Suprapubic skin (tissue), 4 donors: ENCODE measurements around the gene GLCE. TPM values are rescaled to one million over a fixed set of nuclear protein-coding genes. Genes with fewer than 3 reads are reported as not detected.

ENCODE experiments used
- DNase-seq, 2 donors: peaks; one replicate each; pipeline ENCODE4 v3.0.0-alpha.2; 2019; ENCODE audit warnings: low spot score in 2 of 2
- H3K27ac ChIP-seq: fragments of 200-600 bp; sonication (generic); one replicate; pipeline ENCODE4 v1.5.1; 2019
- H3K27me3 ChIP-seq: fragments of 200-600 bp; sonication (generic); one replicate; pipeline ENCODE4 v1.5.1; 2019
- H3K36me3 ChIP-seq: fragments of 200-600 bp; sonication (generic); one replicate; pipeline ENCODE4 v1.5.1; 2019
- H3K4me1 ChIP-seq: fragments of 200-600 bp; sonication (generic); one replicate; pipeline ENCODE4 v1.5.1; 2019
- H3K4me3 ChIP-seq: fragments of 200-600 bp; sonication (generic); one replicate; pipeline ENCODE4 v1.5.1; 2019; ENCODE audit warnings: mild to moderate bottlenecking
- H3K9me3 ChIP-seq: fragments of 200-600 bp; sonication (generic); one replicate; pipeline ENCODE4 v1.5.1; 2019
- CTCF ChIP-seq, 2 donors: fragments of 200-600 bp in 1 of 2; fragments of 450-650 bp in 1 of 2; sonication (generic) in 1 of 2; IDR thresholded peaks; one replicate each; pipeline ENCODE4 v1.5.1; 2016 to 2019; ENCODE audit warnings: antibody characterized with exemption in 2 of 2, mild to moderate bottlenecking in 1 of 2, moderate library complexity in 1 of 2
- EP300 ChIP-seq: sonication (generic); formaldehyde crosslinking; IDR thresholded peaks from one replicate; pipeline ENCODE4 v1.6.1; 2017; ENCODE audit warnings: antibody characterized with exemption
- POLR2A ChIP-seq, 2 donors: fragments of 450-650 bp; IDR thresholded peaks; one replicate each; pipeline ENCODE4 v1.6.1; 2017; ENCODE audit warnings: antibody characterized with exemption in 2 of 2, mild to moderate bottlenecking in 2 of 2, moderate library complexity in 2 of 2
- POLR2AphosphoS5 ChIP-seq, 3 donors: sonication (generic); formaldehyde crosslinking; IDR thresholded peaks; one replicate each; pipeline ENCODE4 v1.6.1; 2017; ENCODE audit warnings: antibody characterized with exemption in 3 of 3
- WGBS: methylation state at CpG from one replicate; pipeline ENCODE4 v1.1.5; 2018; 5-methylcytosine and 5-hydroxymethylcytosine counted together
- total RNA-seq, 4 donors: library from RNA; depleted of rRNA; stranded (reverse); fragments of >200 nt; gene quantifications; one replicate each; pipeline ENCODE4 v1.1.0, GENCODE V29; 2016

GLCE gene
- total RNA-seq, 4 donors from 2014 or later = 16.1 to 18.9 (median 16.9) TPM

- no peak overlapping the region for H3K27ac ChIP-seq
- H3K9me3 ChIP-seq = peaks cover 6% of the 10 kb centered on the region
- TF ChIP-seq EP300 = no peak
- no peak for TF ChIP-seq POLR2A (IDR thresholded peaks at IDR 0.05)
- TF ChIP-seq CTCF (IDR thresholded peaks at IDR 0.05) = no peak
- no peak for TF ChIP-seq POLR2AphosphoS5 (IDR thresholded peaks at IDR 0.05)
- H3K36me3 ChIP-seq = no peaks in the 10 kb centered on the region
- peaks cover 18% of the 10 kb centered on the region for H3K4me1 ChIP-seq
- no peak overlapping the region for H3K4me3 ChIP-seq
- DNase-seq = no peak
- no peaks in the 10 kb centered on the region for H3K27me3 ChIP-seq
Observed at GRCh38 chr15:69190504-69190903, 30.1 kb downstream of the GLCE start.

GRCh38 chr15:69194025-69194827, 33.8 kb downstream of the GLCE start:
- Histone ChIP-seq H3K4me3 (no peak overlapping the region), H3K27me3 (no peaks in the 10 kb centered on the region), H3K4me1 (peaks cover 18% of the 10 kb centered on the region), H3K9me3 (peaks cover 6% of the 10 kb centered on the region), H3K27ac (no peak overlapping the region), H3K36me3 (peaks cover 2% of the 10 kb centered on the region)
- TF ChIP-seq POLR2A (IDR thresholded peaks at IDR 0.05) = no peak
- TF ChIP-seq POLR2AphosphoS5 (IDR thresholded peaks at IDR 0.05) = no peak
- no peak for TF ChIP-seq CTCF (IDR thresholded peaks at IDR 0.05)
- no peak for TF ChIP-seq EP300
- DNase-seq = no peak
- WGBS = 42% methylated on average over 2 of the region's 2 CpGs

- Histone ChIP-seq H3K4me1 (peaks cover 18% of the 10 kb centered on the region), H3K36me3 (peaks cover 2% of the 10 kb centered on the region), H3K4me3 (no peak overlapping the region), H3K9me3 (peaks cover 6% of the 10 kb centered on the region), H3K27me3 (no peaks in the 10 kb centered on the region), H3K27ac (no peak overlapping the region)
- no peak for DNase-seq
- 17% methylated on average over 1 of the region's 1 CpG for WGBS
- TF ChIP-seq POLR2A (IDR thresholded peaks at IDR 0.05) = no peak
- no peak for TF ChIP-seq POLR2AphosphoS5 (IDR thresholded peaks at IDR 0.05)
- TF ChIP-seq CTCF (IDR thresholded peaks at IDR 0.05) = no peak
- TF ChIP-seq EP300 = no peak
Observed at GRCh38 chr15:69194854-69195253, 34.4 kb downstream of the GLCE start.

GRCh38 chr15:69200832-69201745, 40.7 kb downstream of the GLCE start:
- 65% methylated on average over 1 of the region's 1 CpG for WGBS

GRCh38 chr15:69206079-69206478, 45.6 kb downstream of the GLCE start:
- TF ChIP-seq EP300 = no peak
- TF ChIP-seq POLR2A (IDR thresholded peaks at IDR 0.05) = no peak
- no peak for TF ChIP-seq CTCF (IDR thresholded peaks at IDR 0.05)
- TF ChIP-seq POLR2AphosphoS5 (IDR thresholded peaks at IDR 0.05) = no peak
- 48% methylated on average over 1 of the region's 1 CpG for WGBS
- Histone ChIP-seq H3K4me1 (no peaks in the 10 kb centered on the region), H3K36me3 (no peaks in the 10 kb centered on the region), H3K27me3 (no peaks in the 10 kb centered on the region), H3K4me3 (no peak overlapping the region), H3K9me3 (no peaks in the 10 kb centered on the region), H3K27ac (no peak overlapping the region)
- DNase-seq = no peak

More at GRCh38 chr15:69200832-69201745, 40.7 kb downstream of the GLCE start:
- peaks cover 2% of the 10 kb centered on the region for H3K36me3 ChIP-seq
- no peaks in the 10 kb centered on the region for H3K9me3 ChIP-seq
- no peak for DNase-seq
- no peaks in the 10 kb centered on the region for H3K4me1 ChIP-seq
- H3K4me3 ChIP-seq = no peak overlapping the region
- no peaks in the 10 kb centered on the region for H3K27me3 ChIP-seq
- no peak for TF ChIP-seq POLR2AphosphoS5 (IDR thresholded peaks at IDR 0.05)
- no peak overlapping the region for H3K27ac ChIP-seq
